SK-N-MC (cell line): Measurements from ENCODE around the gene CEP131.

ENCODE experiments used
- EZH2 ChIP-seq: fragments of 200-600 bp; sonication (generic); IDR thresholded peaks from one replicate; pipeline ENCODE4 v1.6.1; 2017; ENCODE audit warnings: antibody characterized with exemption
- POLR2AphosphoS5 ChIP-seq: IDR thresholded peaks from 2 replicates; pipeline ENCODE4 v1.6.1; 2012; ENCODE audit warnings: mild to moderate bottlenecking, low read depth, low read length, borderline replicate concordance

DNA sequence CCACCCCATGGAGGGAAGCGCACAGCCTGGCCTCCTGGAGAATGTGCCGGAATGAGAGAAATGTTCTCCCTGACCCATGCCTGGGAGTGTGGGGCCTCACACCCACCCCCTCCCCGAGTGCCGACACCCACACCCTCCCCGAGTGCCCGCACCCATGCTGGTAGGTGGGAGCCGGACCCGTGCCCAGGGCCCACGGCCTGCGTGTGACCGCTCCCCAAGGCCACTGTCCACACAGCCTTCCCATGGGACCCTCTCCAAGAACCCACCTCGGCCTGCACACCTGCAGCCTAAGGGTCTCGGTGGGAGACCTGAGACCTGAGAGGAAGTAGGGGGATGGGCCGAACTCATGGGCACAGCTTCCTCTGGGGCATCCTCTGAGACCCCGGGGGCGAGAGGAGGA is 60.8 kb downstream of the CEP131 start:
- no peak for TF ChIP-seq POLR2AphosphoS5
- no peak for TF ChIP-seq EZH2
